Stimulated activated naive CD4-positive, alpha-beta T cell (primary cell): ENCODE measurements around the gene ANKS6.

Experiments
- DNase-seq, 6 experiments: peaks; one replicate each; lab custom pipeline; 2025; lab: John Stamatoyannopoulos, UW

The ANKS6 gene

GRCh38 chr9:98811051-98811650, 14.8 kb upstream of the ANKS6 start:
- no peak for DNase-seq

DNA sequence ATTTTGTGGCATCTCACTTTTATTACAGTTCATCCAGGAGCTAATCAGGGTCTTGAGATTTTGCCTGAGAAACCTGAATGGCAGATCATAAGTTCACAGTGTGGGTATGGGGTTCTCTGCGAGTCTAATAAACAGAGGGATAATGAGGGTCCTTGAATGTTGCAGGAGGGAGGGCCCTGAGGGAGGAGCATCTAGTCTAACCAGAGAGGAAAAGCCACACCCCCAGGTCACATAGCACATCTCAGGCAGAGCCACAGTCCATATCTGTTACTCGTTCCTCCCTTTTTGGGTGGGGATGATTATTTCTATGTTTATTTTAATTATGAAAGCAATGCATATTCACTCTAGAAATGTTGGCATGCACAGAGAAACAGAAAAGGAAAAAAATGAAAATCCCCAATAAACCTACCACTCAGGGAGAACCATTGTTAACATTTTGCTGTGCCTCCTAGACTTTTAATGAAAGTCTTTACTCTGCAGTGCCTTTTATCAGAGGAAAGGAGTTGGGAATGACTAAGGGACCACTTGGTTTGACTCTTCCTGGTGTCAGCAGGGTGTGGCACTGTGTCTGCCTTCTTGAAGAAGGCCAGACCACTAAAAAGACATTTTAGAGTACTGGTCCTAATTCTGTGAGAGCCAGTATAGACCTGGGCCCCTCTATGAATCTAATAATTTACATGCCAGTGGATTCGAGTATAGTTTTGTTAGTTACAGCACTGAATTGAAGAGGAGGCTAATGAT, 13.9 kb upstream of the ANKS6 start:
- no peak for DNase-seq

- no peak for DNase-seq
Observed at GRCh38 chr9:98809311-98810101, 13.2 kb upstream of the ANKS6 start.

DNA sequence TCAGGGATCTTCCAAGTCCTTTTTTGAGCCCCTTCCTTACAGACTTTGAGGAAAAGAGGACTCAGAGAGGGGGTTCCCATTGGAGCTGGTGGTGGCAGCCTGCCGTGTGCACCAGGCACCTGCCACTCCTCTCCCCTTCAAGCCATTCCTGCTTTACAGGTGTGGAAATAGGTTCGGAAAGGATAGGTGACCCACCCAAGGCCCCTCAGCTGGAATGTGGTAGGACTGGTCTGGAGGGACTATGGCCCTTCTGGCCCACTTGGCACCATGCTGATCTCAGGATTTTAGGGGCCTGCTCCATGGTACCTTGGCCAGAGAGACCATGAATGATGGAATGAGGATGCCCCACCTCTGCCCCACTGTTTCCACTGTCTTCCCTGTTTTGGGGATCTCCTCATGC, 12.5 kb upstream of the ANKS6 start:
- DNase-seq, result no peak

- peak in 1 of 6 experiments; percentile 21 for DNase-seq
Observed at GRCh38 chr9:98808411-98808815, 12.1 kb upstream of the ANKS6 start.

DNA sequence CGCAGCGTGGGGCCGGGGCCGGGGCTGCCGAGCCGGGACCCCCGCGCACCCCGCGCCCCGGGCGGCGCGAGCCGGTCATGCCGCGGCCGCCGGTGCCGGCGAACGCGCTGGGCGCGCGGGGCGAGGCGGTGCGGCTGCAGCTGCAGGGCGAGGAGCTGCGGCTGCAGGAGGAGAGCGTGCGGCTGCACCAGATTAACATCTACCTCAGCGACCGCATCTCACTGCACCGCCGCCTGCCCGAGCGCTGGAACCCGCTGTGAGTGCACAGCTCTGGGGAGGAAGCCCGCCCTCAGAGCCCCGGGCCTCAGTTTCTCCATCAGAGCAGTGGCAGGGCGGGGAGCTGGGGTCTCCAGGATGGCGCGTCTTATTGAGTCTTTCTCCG, 11.4 kb upstream of the ANKS6 start:
- peak in 2 of 6 experiments; percentile 29 to 39 for DNase-seq

GRCh38 chr9:98807070-98807813, 10.9 kb upstream of the ANKS6 start, which contains the start of gene GALNT12:
Gene GALNT12 (plus strand): TSS chr9:98807670. CDS start chr9:98807699, 29 bp downstream.
- DNase-seq, result peak; percentile 31 to 61 (median 52)

- no peak for DNase-seq
Observed at GRCh38 chr9:98806394-98807035, 10.2 kb upstream of the ANKS6 start.

DNA sequence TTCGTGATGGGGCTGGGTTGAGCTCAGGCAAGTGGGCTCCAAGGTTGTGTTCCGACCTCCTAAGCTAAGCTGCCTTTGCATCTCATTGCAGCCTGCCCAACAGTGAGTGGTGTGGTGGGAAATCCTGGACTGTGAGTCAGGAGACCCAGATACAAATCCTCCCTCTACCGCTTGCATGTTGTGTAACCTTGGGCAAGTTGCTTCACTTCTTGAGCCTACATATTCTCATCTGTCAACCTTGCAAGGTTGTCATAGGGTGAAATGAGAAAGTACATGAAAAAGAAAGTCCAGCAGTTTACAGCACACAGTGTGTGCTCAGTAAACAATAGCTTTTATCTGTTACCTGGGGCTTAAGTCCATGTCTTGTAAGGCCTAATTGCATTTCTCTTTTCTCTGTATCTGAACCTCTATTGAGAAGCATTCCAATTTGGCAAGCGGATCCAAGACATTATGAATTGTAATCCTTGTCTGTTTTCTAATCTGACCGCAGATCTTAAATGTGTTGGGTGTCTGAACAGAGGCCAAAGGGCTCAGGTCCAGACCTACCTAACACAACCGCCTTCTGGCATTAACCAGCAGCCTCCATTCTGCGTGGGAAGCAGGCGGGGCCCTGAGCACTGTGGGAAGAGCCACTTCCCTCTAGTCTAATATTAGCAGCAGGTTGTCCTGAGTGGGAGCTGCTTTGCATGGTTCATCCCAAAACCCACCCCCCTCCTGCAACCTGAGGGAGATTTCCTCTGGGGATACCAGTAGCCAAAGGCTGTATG, 9.3 kb upstream of the ANKS6 start:
- DNase-seq, result no peak

DNA sequence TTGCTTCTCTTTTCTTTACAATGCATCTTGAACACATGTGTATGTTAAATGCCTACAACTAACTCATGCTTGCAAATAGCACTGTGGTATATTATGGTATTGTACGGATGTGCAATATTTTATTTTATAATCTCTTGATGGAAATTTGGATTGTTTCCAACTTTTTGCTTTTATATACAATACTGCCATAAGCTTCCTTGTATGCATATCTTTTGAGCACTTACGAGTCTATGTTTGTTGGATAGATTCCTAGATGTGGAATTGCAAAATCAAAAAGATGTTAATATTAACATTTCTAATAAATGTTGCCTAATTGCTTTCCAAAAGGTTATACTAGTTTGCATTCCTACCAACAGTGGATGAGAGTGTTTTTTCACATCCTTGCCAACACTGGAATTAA, 7.7 kb upstream of the ANKS6 start:
- DNase-seq, result no peak

GRCh38 chr9:98801969-98802371, 5.6 kb upstream of the ANKS6 start:
- DNase-seq, result no peak

- DNase-seq, result no peak
Observed at GRCh38 chr9:98801561-98801960, 5.2 kb upstream of the ANKS6 start.

DNA sequence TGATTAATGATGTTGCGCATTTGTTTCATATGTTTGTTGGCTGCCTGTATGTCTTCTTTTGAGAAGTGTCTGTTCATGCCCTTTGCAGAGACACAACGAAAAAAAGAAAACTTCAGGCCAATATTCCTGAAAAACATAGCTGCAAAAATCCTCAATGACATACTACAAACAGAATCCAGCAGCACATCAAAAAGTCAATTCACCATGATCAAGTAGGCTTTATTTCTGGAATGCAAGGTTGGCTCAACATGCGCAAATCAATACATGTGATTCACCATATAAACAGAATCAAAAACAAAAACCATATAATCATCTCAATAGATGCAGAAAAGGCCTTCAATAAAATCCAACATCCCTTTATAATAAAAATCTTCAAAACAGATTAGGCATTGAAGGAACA, 1.9 kb upstream of the ANKS6 start:
- no peak for DNase-seq

DNA sequence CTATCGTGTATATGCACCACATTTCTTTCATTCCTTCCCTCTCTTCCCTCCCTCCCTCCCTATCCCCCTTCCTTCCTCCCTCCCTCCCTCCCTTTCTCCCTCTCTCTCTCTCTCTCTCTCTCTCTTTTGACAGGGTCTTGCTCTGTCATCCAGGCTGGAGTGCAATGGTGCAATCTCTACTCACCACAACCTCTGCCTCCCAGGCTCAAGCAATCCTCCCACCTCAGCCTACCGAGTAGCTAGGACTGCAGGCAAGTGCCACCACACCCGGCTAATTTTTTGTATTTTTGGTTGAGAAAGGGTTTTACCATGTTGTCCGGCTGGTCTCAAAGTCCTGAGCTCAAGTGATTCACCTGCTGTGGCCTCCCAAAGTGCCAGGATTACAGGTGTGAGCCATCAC, 1.1 kb upstream of the ANKS6 start:
- no peak for DNase-seq

GRCh38 chr9:98795970-98796363, 388 bp downstream of the ANKS6 start:
- DNase-seq, result peak in 2 of 6 experiments; percentile 33 to 35

DNA sequence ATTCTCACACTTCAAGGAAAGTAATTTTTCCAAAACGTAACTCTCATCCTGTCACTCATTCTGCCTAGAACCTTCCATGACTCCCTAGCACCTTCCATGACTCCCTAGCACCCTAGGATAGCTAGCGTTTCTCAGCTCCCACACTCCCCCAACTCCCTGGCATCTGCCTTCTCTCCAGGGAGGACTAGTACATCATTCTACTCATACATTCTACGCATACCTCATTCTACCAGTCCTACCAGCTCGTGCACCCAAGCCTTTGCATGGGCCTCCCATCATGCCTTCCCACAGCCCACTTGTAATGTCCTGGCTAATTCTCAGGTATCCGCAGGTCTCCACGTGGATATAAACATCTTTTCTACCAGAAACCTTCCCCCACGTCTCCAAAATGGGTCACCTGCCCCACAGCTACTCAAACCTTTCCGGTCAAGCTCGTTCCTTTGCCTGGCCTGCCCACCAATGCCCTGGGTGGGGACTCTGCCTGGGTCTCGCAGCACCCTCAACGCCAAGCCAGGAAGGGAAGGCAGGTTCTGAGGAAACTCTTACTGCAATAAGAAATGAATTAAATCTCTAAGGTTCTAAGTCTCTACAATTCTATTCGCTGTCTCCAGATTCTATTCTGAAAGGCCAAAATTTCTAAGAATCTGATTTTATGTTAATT, 930 bp downstream of the ANKS6 start:
- DNase-seq, result no peak

GRCh38 chr9:98794802-98795201, 1.6 kb downstream of the ANKS6 start:
- DNase-seq, result no peak

DNA sequence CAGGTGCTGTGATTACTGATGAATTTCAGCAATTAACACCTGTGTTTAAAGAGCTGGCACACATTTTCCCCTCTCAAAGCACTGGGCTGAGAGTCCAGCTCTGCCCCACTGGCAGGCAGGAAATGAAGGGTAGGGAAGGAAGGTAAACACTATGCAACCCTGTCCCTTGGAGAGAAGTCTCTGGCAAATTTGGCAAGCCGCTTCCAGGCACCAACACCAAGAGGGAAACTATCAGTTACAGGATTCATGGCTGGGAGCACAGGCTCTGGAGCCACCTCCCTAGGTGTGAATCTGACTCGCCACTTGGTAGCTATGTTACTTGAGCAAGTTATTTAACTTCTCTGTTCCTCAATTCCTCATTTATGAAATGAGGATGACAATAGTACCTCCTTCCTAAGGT, 3.3 kb downstream of the ANKS6 start:
- no peak for DNase-seq

GRCh38 chr9:98791608-98792490, 4.5 kb downstream of the ANKS6 start:
- no peak for DNase-seq
